Putamen (tissue), 1 donor: ENCODE measurements around the gene AANAT.
"Not testable (repeated sequence)": the region's sequence is repeated elsewhere in the genome, so short reads cannot be mapped to it uniquely, and the experiment has no call there.

Experiments used
- DNase-seq: peaks from one replicate; pipeline ENCODE4 v3.0.0-alpha.2; 2016; ENCODE audit warnings: low spot score

The AANAT gene

DNA sequence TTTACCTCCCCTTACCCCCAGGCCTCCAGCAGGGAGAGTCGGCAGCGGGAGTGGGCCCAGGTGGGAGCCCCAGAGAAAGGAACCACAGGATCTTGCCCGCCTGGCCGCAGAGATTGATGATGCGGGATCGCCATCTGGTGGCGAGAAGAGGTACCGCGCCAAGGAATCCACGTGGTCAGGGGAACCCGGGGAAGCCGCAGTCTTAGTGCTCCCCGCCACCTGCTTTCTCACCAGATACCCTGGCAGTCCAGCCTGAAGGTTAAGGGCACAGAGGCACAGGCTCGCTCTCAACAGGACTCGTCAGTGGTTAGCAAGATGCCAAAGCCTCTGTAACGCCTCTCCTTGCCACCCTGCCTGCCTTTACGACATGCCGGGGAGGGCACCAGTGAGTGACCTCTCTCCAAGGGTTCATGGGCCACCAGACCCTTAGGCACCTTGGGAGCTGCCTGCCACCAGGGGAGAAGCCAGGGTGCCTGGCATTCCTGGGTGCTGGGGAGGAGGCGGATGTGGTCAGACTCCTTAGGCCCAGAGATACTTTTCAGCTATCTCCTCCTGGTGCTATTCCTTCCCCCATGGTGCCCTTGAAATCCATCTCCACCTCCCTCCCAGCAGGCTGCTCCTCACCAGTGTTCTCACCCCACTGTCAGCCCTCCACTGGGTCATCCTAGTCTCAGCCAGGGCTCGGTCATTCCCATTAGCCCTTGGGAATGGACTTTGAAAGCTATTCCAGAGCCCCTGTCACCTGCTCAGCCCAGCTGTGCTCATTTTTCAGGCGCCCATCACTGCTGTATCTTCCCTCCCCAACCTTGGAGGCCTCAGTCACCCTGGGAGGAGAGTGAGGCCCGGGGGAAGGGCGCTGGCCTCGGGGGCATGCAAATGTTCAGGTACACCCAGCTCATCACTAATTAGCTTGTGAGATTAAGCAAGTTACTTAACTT is 39.3 kb downstream of the AANAT start:
- peak; percentile 67 for DNase-seq

DNA sequence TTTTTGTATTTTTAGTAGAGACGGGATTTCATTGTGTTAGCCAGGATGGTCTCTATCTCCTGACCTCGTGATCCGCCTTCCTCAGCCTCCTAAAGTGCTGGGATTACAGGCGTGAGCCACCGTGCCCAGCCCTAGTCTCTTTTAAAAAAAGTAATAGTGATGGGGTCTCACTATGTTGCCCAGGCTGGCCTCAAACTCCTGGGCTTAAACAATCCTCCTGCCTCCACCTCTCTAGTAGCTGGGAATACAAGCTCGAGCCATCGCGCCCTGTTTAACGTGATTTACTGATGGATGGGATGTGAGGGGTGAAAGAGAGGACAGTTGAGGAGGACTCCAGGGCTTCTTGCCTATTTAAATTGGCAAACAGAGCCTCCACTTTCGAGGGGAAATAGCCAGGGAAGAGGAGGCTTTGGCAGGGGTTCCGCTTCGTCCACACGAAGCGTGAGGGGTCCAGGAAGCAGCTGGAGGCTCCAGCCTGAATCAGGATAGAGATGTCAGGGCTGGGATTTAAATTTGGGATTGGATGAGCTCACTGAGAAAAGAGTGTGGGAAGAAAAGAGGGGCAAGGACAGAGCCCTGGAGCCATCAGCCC is 41.2 kb downstream of the AANAT start:
- DNase-seq: not testable (repeated sequence)

DNA sequence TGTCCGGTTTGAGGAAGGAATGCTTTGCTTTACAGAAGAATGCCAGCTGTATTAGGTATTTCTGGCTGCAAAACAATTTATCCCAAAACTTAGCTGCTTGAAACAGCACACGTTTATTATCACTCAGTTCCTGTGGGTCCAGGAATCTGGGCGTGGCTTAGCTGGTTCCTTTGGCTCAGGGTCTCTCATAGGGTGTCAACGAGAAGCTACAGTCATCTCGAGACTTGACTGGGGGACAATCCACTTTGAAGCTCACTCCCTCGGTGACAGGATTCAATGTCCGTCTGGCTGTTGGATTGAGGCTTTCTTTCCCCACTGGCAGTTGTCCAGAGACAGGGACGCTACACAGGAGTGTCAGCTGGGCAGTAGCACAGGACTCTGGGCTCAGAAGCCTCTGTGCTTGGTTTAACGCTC is 43.4 kb downstream of the AANAT start:
- DNase-seq: no peak

DNA sequence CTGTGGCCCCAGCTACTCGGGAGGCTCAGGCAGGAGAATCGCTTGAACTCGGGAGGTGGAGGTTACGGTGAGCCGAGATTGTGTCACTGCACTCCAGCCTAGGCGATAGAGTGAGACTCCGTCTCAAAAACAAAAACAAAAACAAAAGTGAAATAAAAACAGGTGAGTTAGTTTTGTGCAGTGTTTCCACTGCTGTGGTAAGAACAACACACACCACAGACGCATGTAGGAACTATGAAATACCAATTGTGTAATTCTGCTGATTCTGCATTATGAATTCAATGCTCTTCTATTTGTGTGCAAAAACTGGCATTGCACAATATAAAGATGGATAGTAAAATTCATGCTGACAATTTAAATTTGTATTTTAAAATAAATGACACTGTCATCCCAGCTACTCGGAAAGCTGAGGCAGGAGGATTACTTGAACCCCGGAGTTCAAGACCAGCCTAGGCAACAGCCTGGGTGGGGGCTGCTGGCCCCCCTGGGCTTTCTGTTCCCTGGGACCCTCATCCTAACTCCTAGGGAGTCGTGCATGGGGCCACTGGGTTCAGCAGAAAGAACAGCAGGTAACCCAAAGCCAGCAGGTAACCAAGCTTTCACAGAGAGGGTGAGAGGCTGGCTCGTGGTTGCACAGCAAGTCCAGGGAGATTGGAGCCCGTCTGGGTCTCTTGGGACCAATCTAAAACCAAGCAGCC is 44.4 kb downstream of the AANAT start:
- no peak for DNase-seq

DNA sequence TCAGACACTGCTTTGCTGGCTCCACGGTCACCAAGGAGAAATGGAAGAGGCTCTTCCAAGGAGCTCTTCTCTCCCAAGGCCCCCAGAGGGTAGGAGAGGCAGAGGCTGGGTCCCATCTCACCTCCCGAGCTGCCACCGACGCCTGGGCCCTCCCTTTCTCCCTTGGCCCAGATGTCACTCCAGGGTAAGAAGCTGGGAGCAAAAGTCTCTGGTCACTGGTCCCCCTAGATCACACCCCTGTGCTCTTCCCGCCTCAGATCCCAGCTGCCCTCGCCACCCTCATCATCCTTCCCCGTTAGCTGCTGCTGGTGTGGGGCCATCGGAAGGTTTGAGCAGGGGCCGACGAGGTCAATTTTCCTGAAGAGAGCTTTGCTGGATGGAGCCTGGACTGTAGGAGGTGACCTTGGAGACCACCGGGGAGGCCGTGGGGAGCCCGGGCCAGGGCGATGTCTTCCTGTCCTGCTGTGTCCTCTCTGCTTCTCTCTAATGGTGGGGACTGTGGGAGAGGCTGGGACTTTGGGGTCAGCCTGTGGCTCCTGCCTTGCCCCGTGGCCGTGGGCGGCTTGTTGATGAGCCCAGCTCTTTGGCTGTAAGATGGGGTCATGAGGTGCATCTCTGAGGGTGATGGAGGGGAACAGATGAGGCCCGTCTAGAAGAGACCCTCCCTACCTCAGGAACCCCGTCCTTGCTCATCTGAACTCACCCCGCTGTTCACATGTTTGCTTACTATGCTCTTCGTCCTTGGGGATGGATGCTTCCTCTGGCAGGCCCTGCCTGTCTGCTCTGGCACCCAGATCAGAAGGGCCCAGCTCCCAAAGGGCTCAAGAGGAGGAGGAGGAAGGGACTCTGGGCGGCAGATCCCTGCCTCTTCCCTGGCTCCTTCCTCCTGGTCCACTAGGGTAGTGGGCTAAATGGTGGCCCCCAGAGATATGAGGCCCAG is 45.2 kb downstream of the AANAT start:
- no peak for DNase-seq

DNA sequence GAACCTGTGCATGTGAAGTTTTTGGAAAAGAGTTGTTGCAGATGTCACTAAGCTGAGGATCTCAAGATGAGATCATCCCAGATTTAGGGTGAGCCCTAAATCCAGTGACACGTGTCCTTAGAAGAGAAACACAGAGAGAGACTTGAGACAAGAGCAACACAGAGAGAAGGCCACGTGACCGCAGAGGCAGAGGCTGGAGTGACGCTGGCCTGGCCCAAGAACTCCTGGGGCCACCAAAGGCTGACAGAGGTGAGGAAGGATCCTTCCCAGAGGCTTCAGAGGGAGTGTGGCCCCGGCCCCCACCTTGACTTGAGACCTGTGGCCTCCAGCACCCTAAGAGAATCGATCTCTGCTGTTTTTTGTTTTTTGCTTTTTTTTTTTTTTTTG is 45.9 kb downstream of the AANAT start:
- DNase-seq: no peak

DNA sequence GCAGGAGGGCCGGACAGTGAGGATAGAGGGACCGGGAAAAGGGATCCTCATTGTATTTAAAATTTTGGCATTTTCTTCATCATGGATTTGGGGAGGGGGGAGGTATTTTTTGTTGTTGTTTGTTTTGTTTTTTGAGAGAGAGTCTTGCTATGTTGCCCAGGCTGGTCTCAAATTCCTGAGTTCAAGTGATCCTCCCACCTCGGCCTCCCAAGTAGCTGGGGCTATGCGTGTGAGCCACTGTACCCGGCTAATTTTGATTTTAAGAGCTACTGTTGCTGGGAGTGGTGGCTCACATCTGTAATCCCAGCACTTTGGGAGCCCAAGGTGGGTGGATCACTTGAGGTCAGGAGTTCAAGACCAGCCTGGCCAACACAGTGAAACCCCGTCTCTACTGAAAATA is 47.0 kb downstream of the AANAT start:
- not testable (repeated sequence) for DNase-seq

DNA sequence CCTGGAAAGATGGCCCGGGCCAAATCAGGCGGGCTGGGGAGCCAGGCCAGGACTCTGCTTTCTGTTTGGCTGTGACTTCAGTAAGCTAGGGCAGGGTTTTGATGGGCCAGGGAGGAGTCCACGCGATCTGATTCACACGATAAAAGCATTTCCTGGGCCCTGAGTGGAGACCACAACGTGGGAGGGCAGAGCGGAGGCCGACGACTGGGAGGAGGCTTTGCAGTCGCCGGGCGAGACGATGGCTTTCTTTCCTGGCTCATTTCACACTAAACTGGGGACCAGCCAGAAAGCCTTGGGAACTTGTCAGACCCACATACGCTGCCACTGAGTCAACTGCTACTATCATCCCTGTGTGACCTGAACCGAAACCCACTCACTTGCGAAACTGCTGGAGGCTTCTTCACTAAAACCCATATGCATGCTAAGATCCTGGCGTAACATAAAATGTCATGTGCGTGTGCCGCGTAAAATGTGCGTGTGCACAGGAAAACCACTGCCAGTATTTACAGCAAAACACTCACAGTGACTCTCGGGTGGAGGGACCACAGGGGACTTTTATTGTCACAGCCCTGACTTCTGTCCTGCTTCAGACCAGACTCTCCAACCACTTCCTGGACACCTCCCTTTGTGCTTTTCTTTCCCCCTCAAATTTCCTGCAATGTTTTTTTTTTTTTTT is 48.0 kb downstream of the AANAT start:
- DNase-seq: no peak

DNA sequence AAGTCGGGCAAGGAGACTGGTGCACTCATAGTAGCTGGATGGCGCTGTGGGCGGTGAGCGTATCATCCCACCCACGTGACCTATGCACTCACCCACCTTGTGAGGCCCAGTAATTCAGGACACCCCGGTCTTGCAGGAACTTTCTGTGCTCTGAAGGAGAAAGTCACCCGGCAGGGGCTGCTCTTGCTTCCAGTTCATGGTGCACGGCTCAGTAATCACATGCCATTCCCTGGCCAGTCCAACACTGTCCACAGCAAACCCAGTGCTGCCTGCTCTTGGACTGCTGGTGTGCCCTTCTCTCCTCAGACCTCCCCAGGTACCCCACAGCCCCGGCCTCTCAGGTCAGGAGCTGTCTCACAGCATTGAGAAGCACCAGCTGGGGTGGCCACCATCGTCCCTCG is 50.2 kb downstream of the AANAT start:
- no peak for DNase-seq

DNA sequence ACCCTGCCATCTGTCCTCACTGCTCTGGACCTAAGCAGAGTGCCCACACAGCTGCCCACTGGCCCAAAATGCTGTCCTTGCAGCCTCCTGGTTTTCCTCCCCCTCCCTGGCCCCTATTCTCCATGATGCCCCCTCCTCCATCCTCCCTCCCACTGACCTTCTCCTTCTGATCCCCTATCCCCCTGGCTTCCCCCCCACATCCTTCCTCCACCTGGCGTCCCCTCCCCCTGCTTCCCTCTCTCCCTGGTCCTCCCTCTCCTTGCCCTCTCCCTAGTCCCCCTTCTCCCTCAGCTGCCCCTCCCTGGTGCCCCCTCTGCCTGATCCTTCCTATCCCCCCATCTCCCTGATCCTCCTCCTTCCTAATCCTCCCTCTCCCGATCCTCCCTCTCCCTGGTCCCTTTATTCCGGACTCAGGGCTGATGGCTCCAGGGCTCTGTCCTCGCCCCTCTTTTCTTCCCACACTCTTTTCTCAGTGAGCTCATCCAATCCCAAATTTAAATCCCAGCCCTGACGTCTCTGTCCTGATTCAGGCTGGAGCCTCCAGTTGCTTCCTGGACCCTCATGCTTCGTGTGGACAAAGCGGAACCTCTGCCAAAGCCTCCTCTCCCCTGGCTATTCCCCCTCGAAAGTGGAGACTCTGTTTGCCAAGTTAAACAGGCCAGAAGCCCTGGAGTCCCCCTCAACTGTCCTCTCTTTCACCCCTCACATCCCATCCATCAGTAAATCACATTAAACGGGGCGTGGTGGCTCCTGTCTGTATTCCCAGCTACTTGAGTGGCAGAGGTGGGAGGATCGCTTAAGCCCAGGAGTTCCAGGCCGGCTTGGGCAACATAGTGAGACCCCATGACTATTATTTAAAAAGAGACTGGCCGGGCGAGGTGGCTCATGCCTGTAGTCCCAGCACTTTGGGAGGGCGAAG is 51.9 kb downstream of the AANAT start:
- DNase-seq: no peak
